GM19397 (cell line): ENCODE measurements around the gene CASS4.

Experiments used
- ATAC-seq: cut with Tn5 transposase; IDR thresholded peaks from one replicate; pipeline ENCODE4 v1.9.1; 2021; ENCODE audit warnings: mild to moderate bottlenecking, moderate library complexity; ENCODE audit not compliant: unreplicated experiment

Gene CASS4

DNA sequence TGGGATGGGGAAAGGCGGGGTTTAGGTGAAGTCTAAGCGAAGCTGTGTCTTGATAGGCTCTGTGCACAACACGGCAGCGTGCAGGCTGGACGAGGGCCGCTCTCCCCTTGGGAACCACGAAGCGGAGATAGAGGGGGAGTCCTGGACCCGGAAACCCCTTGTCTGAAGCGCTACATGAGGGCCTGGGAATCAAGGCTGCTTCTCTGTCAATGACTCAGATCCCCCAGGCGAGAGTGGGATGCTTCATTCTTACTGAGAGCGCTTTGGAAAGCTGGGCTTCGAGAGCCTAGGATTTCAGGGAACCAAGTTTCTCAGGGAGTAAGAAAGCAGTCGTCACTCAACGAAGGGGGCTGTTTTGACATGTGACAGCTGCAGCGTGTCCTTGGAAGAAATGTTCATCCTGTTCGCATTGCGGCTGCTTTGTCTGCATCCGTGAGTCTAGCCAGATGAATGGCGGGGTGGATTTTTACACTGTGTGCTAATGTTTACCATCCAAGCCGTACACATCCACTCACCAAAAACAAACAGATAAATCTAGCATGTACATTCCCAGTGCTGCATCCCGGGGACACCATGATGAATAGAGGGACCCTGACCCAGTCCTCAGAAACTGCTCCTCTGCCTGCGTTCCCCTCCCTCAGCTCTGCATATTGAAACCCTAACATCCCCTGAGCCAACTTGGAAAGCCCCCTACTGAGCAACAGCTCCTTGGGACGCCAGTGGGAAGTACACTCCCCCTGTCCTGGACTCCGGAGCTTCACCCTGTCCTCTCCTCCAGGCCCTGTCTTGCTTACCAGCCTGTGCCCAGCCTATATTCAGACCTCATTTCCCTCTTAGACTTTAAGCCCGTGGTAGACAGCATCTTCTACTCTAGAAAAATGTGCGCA, 31.8 kb downstream of the CASS4 start:
- no peak for ATAC-seq

GRCh38 chr20:56445130-56445529, 33.1 kb downstream of the CASS4 start:
- ATAC-seq, result no peak

GRCh38 chr20:56445540-56445939, 33.5 kb downstream of the CASS4 start:
- ATAC-seq, result no peak

DNA sequence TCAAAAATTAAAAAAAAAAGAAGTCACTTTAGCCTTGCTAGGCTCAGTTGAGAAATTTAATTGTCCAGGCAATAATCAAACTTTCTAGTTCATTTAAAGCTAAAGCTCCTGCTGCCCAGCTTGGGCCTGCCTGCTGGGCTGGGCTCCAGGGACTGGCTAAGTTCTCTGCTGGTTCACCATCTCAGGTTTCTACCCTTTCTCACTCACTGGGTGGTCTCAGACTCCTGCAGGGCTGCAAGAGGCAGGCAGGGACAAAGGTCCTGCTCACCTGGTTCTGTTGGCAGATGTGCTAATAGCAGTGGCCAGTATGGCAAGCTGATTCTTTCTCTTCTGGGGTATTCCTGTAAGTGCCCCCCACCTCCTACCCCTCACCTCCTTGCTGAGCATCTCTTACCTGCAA, 35.2 kb downstream of the CASS4 start:
- ATAC-seq, result no peak

DNA sequence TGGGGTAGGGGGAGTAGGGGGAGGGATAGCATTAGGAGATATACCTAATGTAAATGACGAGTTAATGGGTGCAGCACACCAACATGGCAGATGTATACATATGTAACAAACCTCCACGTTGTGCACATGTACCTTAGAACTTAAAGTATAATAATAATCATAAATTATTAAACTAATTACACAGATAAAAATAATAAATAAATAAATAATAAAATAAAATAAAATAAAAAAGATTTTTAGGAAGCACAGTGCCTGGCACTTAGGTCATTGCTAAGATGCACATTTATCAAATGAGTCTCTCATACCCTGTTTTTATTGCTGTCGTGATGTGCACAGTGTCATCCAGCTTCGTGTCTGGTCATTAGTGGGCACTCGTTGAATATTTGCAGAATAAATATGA, 37.4 kb downstream of the CASS4 start:
- ATAC-seq, result no peak

DNA sequence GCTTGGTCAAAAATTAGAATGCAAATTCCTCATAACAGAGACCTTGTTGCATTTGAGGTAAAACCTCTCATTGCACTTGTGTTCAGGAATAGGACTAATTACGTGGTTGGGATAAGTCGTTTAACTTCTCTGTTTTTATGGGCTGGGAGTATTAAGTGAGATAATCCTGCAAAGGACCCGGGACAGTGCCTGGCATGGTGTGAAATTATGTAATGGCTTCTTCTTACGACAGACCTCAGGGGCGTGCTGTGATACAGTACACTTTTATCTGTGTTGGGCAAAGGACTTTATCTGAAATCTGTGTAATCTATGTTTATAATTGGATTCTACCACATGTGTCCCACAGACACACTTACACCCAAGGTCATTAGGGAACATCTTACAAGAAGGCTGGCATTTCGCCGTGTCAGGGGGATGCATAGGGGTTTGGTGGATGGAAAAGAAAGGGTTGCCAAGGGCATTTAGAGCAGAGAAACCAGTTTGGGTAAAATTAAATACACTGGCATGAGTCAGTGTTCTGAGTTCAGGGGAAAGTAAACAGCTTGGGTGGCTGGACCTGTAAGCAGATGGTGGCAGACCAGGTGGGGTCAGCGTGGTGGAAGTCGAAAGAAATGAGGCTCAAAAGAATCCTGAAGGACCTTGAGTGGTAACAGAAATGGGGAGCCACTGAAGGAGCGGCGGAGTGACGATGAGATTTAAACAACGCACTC, 39.2 kb downstream of the CASS4 start:
- ATAC-seq, result no peak

GRCh38 chr20:56453352-56453751, 41.3 kb downstream of the CASS4 start:
- ATAC-seq, result peak; percentile 58

DNA sequence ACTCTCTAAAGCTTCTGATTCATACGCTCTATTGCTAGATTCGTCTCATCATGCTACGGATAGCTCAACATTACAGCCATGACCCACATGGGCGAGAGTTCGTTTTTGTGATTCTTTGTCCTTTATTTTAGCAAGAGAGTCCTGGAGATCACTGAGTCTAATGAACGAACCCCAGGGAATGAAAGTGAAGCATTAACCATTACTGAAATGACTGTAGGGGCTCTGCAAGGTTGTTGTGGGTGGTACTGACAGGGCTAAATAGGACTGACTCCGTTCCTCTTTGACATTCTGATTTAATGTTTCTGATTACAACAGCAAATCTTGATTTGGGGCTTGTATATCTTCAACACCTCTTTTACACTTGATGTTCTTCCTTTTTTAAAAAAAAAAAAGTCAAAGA, 42.7 kb downstream of the CASS4 start:
- ATAC-seq, result peak; percentile 76

- no peak for ATAC-seq
These were observed 46.3 kb downstream of the CASS4 start for GRCh38 chr20:56458206-56458821.

- ATAC-seq, result no peak
These were observed 48.4 kb downstream of the CASS4 start for GRCh38 chr20:56460459-56460858.

DNA sequence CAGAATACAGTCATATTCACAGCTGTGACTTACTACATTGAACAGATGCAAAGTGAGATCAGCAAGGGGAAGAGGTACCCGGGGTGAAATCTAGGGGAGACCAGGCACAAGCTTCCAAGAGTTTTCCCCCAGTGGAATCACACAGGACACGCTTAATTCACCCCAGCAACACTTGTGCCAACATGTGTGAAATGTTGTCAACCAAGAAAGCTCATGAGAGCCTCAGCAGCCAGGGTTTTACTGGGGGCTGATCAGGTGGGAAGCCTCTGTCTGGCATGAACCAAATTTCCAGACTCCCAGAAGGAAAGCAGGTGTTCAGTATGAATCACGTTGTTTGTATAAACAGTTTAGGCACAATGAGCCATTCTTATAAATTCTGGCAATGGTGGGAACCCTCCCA, 49.5 kb downstream of the CASS4 start:
- no peak for ATAC-seq

DNA sequence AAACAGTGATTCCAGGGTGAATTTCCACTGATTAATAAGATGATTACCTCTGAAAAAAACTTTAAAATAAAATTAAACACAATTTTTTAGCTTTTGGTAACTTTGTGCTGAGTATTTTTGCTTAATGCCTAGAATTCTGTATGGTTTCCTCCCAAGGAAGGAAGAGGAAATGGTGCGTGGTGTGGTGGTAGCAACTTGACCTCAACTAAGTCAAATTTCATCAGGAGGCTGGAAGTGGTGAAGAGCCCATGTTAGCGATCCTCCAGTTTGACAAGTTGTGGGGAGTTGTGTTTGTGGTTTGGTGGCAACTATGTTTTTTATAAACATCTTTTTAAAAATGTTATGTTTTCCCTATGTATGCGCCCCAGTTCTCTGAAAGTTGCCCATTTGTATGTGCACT, 51.4 kb downstream of the CASS4 start:
- ATAC-seq, result no peak

- ATAC-seq, result no peak
These were observed 53.9 kb downstream of the CASS4 start for GRCh38 chr20:56465997-56466396.

- ATAC-seq, result no peak
These were observed 55.9 kb downstream of the CASS4 start for GRCh38 chr20:56467968-56468315.

GRCh38 chr20:56468316-56469076, 56.4 kb downstream of the CASS4 start, which contains the start of gene RTF2:
RTF2 (plus strand) TSS chr20:56468627; CDS start chr20:56468698, 71 bp downstream.
- peak; percentile 100 for ATAC-seq

DNA sequence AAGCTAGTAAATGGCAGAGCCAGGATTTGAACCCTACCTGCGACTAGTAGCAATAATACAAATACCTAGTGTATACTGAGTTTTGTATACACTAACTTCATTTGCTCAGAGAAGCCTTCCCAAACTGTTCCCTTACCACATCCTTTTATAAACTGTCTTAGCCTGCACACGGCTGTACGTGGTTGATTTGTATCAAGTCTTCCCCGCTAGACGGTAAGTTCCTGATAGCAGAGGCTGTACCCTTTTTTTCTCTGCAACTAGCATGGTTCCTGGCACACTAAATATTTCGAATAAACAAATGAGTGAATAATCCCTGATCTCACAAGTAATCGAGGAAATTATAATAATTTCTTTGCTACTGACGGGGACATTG, 57.0 kb downstream of the CASS4 start:
- ATAC-seq, result no peak

- ATAC-seq, result no peak
These were observed 71.9 kb downstream of the CASS4 start for GRCh38 chr20:56483970-56484369.

GRCh38 chr20:56487216-56487615, 75.2 kb downstream of the CASS4 start:
- no peak for ATAC-seq

DNA sequence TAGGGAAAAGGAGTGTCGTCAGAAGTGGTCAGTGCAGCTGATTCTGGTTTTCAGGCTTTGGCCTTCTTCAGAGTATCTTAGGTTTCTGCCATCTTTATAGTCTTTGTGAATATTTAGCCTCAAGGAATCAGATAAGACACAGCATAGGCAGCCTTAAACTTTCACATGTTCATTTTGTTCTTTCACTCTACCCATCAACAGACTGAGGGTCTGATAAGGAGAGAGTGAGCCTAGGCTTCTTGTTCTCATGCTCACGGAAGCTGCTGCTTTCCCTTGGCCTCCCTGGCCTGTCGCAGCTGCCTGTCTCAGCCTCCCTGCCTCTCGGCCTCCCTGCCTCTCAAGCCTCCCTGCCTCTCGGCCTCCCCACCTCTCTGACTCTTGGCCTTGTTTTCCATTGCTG, 76.5 kb downstream of the CASS4 start:
- no peak for ATAC-seq

GRCh38 chr20:56501116-56501515, 89.1 kb downstream of the CASS4 start:
- ATAC-seq, result no peak

DNA sequence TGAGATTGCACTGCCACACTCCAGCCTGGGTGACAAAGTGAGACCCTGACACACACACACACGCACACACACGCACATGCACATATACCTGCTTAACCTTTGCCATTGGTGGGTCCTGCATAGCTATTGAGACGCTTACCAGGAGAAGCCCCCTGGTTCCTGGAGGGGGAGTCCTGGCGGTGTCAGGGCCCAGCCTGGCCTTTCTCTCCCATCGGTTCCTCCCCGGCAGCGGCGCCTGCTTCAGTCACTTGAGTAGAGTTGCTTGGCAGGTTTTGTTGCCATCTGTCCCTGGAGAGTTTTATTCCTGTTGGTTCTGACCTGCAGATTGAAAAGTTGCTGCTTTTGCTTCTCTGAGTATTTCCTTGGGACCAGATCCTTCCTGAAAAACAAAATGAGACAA, 91.9 kb downstream of the CASS4 start:
- ATAC-seq, result no peak
